Measurements from ENCODE around the gene WASHC3.

DNA sequence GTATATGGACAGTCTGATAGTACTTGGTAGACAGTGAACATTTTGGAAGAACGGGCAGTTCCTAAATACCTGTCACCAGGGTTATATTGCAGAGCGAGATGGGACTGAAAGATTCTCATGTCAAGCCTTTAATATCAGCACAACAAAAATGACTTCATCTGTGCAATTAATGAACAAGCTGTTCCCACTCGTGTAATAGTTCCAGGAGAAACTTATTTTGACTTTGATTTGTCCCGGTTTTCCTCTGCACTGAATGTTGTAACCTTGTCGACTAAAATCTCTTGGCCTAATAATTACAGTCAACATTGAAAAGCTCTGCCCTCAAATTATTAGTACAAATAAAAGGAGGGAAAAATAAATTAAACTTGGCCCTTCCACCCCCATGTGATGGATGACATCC lies 79.5 kb downstream of the WASHC3 start:
- TF ChIP-seq, protein P1, sequence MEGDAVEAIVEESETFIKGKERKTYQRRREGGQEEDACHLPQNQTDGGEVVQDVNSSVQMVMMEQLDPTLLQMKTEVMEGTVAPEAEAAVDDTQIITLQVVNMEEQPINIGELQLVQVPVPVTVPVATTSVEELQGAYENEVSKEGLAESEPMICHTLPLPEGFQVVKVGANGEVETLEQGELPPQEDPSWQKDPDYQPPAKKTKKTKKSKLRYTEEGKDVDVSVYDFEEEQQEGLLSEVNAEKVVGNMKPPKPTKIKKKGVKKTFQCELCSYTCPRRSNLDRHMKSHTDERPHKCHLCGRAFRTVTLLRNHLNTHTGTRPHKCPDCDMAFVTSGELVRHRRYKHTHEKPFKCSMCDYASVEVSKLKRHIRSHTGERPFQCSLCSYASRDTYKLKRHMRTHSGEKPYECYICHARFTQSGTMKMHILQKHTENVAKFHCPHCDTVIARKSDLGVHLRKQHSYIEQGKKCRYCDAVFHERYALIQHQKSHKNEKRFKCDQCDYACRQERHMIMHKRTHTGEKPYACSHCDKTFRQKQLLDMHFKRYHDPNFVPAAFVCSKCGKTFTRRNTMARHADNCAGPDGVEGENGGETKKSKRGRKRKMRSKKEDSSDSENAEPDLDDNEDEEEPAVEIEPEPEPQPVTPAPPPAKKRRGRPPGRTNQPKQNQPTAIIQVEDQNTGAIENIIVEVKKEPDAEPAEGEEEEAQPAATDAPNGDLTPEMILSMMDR (IDR thresholded peaks at IDR 0.05), result no peak
- no peak for TF ChIP-seq POLR2A (IDR thresholded peaks at IDR 0.05)
